Measurements from ENCODE around the gene CCDC154.

The CCDC154 gene

GRCh38 chr16:1414532-1415260 is 29.7 kb downstream of the CCDC154 start, which contains the start of gene UNKL:
UNKL (minus strand) TSS chr16:1414704; CDS start chr16:1414691, 13 bp downstream.
- DNase-seq = no peak

- DNase-seq = peak; percentile 30
Observed at GRCh38 chr16:1413684-1414531, 30.4 kb downstream of the CCDC154 start.

DNA sequence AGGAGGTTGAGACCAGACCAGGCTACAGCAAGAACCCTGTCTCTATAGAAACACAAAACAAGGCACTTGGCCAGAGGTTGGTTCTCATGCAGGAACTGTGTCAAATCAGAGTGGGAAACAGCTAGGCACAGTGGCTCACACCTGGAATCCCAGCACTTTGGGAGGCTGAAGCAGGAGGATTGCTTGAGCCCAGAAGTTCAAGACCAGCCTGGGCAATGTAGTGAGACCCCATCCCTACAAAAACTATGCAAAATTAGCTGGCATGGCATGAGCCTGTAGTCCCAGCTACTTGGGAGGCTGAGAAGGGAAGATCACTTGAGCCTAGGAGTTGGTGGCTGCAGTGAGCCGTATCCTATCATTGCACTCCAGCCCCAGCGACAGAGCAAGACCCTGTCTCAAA is 31.5 kb downstream of the CCDC154 start:
- no peak for DNase-seq

GRCh38 chr16:1408171-1408837 is 36.1 kb downstream of the CCDC154 start:
- DNase-seq = peak; percentile 63

DNA sequence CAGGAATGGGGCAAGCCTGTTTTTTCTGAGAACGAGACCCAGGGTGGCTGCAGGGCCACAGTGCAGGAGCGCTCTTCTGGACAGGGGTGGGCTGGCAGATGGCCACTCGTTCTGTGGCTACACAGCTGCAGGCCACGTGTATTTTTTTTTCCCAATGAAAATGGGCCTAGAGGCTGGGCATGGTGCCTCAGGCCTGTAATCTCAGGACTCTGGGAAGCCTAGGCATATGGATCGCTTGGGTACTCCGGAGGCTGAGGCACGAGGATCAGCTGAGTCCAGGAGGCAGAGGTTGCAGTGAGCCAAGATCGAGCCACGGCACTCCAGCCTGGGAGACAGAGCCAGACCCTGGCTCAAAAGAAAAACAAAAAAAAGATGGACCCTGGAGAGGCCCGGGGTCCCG is 36.6 kb downstream of the CCDC154 start:
- no peak for DNase-seq

DNA sequence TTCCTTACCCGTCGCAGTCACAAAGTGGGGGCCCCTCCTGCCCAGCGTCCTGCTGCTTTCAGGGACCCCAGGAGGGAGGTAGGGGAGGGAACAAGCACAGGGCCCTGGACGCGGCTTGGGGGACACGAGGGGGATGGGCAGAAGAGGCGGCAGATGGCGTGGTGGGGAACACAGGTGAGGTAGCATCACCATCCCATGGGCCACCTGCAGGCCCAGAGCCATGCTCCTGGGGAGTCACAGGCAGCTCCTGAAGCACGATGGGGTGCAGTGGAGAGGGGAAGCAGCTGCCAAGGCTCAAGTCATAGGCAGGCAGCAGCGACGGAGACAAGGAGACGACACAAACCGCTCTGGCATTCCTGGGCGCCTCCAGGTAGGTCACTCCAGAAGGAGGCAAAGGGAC is 40.6 kb downstream of the CCDC154 start:
- no peak for DNase-seq

- DNase-seq = no peak
Observed at GRCh38 chr16:1403036-1403435, 41.3 kb downstream of the CCDC154 start.

GRCh38 chr16:1401758-1402154 is 42.6 kb downstream of the CCDC154 start:
- DNase-seq = no peak

DNA sequence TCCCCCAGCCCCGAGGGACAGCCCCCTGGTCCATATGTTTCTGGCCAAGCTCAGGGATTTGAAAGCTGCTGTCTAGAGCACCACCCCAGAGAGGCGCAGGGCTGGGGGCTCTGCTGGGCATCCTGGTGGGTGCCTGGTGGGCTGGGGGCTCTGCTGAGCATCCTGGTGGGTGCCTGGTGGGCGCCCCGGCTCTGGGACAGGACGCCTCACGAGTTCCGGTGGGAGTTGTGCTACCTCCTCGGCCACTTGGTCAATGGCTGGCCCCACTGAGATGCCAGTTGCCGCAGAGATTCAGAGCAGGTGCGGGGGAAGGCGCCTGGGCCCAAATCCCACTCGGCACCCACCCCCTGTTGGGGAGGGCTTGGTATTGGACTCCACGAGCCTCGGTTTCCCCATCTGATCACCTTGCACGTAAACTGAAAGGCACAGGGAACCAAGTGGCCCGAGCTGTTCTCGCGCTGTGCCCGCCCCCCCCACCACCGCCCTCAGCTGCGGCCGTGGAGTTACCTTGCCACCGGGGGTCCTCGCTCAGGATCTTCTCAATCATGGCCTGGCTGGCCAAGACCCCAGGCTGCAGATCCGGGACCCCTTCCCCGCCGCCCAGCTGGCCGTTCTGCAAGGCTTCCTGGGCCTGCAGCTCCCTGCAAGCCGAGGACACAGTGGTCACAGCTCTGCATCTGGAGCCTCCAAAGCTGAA is 43.1 kb downstream of the CCDC154 start:
- no peak for DNase-seq

GRCh38 chr16:1398826-1399581 is 45.4 kb downstream of the CCDC154 start:
- no peak for DNase-seq

DNA sequence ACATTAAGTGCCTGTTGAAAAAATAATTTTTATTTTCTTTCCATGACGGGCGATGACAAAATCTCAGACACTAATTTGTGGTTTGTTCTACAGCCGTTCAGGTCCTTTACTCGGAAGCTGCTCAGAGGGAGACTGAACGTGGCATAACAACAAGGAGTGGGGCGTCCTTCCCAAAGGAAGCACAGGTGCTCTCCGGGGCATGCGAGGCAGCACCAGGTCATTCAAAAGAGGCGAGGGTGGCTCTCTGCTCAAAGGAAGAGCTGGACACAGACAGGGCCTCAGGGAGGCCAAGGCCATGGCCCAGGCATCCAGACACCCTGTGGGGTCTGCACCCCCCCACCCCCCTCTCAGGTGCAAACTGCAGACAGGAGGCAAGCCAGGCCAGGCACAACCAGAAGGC is 46.0 kb downstream of the CCDC154 start:
- no peak for DNase-seq

DNA sequence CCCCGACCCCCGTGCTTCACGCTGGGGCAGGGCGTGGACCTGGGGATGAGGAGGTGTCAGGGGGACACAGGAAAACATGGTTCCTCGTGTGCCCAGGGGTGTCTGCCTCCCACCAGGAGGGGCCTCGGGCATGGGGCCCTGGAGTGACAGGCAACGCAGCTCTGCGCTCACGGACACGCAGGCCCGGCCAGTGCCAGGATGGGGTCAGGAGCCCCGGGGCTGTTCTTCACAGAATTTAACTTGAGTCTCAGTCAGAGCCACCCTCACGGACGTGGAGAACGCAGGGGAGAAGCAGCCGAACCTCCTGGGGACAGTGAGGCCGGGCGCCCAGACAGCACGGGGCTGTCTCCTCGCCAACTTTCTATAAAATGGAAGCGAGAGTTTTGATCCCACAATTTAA is 46.6 kb downstream of the CCDC154 start:
- no peak for DNase-seq

DNA sequence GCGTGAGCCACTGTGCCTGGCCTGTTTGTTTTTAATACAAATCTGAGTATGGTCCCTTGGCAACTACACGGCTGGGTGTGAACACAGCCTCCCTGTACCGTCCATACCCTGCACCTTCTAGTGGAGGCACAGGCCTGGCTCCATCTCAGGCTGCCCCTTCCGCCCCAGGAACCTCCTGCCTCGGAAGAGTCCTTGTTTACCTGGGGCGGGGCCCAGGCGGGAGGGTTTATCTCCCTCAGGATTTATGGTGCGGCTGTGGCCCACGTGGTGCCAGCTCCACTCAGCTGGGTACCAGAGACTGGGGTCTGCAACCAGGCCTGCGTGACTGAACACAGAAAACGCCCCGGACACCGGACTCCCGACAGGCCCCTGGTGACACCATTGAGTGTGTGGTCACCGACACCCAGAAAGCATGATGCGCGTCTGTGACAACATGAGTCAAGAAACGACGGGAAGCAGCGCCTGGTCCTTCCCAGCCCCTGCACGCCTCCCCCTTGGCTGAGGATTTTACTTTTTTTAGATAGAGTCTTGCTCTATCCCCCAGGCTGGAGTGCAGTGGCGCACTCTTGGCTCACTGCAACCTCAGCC is 48.8 kb downstream of the CCDC154 start:
- no peak for DNase-seq

DNA sequence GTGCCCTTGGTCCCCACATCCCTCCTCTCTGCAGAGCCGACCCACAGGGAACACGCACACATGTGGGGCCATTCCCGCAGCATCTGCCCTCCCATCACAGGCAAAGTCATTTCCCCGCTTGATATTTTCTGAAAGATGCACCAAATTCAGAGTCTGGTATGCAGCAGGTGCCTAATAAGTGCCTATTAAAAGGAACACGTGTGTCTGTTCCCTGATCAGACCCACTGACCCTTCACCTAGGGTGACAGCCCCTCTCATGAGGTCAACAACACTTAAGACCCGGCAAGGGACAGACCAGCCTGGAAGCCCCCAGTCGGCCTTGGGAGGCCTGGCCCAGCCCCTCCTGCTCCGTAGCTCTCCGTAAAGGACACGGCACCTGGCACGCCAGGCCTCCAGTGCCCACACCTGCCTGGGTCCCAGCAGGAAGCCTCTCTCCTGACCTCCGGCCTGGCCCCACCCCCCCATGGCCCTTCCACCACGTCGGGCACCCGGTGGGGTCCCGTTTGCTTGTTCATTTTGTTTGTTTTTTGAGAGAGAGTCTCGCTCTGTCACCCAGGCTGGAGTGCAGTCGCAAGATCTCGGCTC is 49.9 kb downstream of the CCDC154 start:
- no peak for DNase-seq

GRCh38 chr16:1393613-1394176 is 50.7 kb downstream of the CCDC154 start:
- DNase-seq = no peak

DNA sequence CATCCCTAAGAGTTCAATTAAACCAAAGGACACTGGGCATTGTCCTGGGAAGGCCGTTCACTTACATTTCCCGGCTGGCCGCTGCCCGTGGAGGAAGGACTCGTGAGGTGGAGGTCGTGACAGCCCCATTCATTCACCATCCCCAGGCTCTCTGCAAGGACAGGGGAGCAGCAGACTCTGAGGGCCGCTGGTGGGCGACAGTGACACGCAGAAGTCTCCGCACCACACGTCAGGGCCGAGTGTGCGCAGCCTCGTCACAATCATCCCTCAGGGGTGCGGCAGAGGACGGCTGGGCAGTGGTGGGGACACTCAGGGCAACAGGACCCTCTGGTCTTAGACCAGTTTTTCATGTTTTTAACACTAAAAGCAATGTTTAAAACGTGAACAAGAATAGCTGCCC is 51.5 kb downstream of the CCDC154 start:
- DNase-seq = no peak

- no peak for DNase-seq
Observed at GRCh38 chr16:1390239-1390779, 54.0 kb downstream of the CCDC154 start.

DNA sequence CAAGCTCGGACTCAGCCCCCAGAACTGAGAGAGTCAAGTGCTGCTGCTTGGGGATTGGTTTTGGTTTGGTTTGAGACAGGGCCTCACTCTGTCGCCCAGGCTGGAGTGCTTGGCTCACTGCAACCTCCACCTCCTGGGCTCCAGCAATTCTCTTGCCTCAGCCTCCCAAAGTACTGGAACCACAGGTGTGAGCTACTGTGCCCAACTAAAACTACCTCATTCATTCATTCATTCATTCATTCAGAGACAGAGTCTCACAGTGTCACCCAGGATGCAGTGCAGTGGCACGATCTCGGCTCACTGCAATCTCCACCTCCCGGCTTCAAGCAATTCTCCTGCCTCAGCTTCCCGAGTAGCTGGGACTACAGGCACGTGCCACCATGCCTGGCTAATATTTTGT is 54.6 kb downstream of the CCDC154 start:
- DNase-seq = no peak

GRCh38 chr16:1387331-1387730 is 57.0 kb downstream of the CCDC154 start:
- no peak for DNase-seq

GRCh38 chr16:1385232-1385631 is 59.1 kb downstream of the CCDC154 start:
- no peak for DNase-seq
